PC-3 (cell line): ENCODE results near the gene MSI2. TPM values are rescaled to one million over a fixed set of nuclear protein-coding genes. Genes with fewer than 3 reads are reported as not detected.

Experiments used
- ATAC-seq: fragments of 200-7000 bp; cut with Tn5 transposase; 2 replicates; pipeline ENCODE4 v1.9.1; 2020; ENCODE audit warnings: mild to moderate bottlenecking, moderate library complexity
- BruUV-seq: library from RNA; stranded (reverse); fragments of 400-500 nt; replicated peaks from 2 replicates; lab custom pipeline; 2021; lab: Mats Ljungman, UMichigan
- CTCF ChIA-PET: fragments of 300-600 bp; sonication (Branson Sonifier 250); formaldehyde crosslinking; loops from one replicate; lab custom pipeline; 2022; ENCODE audit warnings: antibody characterized with exemption; lab: Charles Lee
- POLR2A ChIA-PET: fragments of 300-600 bp; sonication (Branson Sonifier 250); formaldehyde crosslinking; loops from one replicate; lab custom pipeline; 2022; ENCODE audit warnings: antibody characterized with exemption; ENCODE audit not compliant: unreplicated experiment; lab: Charles Lee
- DNase-seq: peaks from one replicate; pipeline ENCODE4 v3.0.0-alpha.2; 2015
- H2AFZ ChIP-seq: fragments of 300-600 bp; sonication (generic); 2 replicates; pipeline ENCODE4 v1.6.0; 2016; ENCODE audit warnings: antibody characterized with exemption, low read length
- H3F3A ChIP-seq: fragments of 300-600 bp; sonication (generic); one replicate; pipeline ENCODE4 v1.6.0; 2017; ENCODE audit warnings: antibody characterized with exemption, low read length, control low read depth, mild to moderate bottlenecking; ENCODE audit not compliant: unreplicated experiment
- H3K27ac ChIP-seq: fragments of 300-600 bp; sonication (generic); 2 replicates; pipeline ENCODE4 v1.5.1; 2016; ENCODE audit warnings: mild to moderate bottlenecking, low read length
- H3K27me3 ChIP-seq: fragments of 300-600 bp; sonication (generic); 2 replicates; pipeline ENCODE4 v1.6.1; 2016; ENCODE audit warnings: low read length, mixed read lengths
- H3K36me3 ChIP-seq: fragments of 300-600 bp; sonication (generic); 2 replicates; pipeline ENCODE4 v1.6.1; 2016; ENCODE audit warnings: low read depth, mixed run types, low read length, mixed read lengths
- H3K4me1 ChIP-seq: fragments of 300-600 bp; sonication (generic); 2 replicates; pipeline ENCODE4 v1.5.1; 2016; ENCODE audit warnings: low read length; ENCODE audit not compliant: insufficient read depth
- H3K4me2 ChIP-seq: fragments of 300-600 bp; sonication (generic); 2 replicates; pipeline ENCODE4 v1.6.0; 2016; ENCODE audit warnings: low read length
- H3K4me3 ChIP-seq: fragments of 300-600 bp; sonication (generic); 2 replicates; pipeline ENCODE4 v1.5.1; 2016; ENCODE audit warnings: mild to moderate bottlenecking, low read length, mixed read lengths
- H3K79me2 ChIP-seq: fragments of 300-600 bp; sonication (generic); 2 replicates; pipeline ENCODE4 v1.6.1; 2017; ENCODE audit warnings: low read length, mixed read lengths
- H3K9ac ChIP-seq: fragments of 300-600 bp; sonication (generic); 2 replicates; pipeline ENCODE4 v1.6.0; 2016; ENCODE audit warnings: mild to moderate bottlenecking, low read length
- H3K9me2 ChIP-seq: fragments of 300-600 bp; sonication (generic); replicated peaks from 2 replicates; pipeline ENCODE4 v1.6.1; 2016; ENCODE audit warnings: mixed run types, low read length, mixed read lengths
- H3K9me3 ChIP-seq: fragments of 300-600 bp; sonication (generic); 2 replicates; pipeline ENCODE4 v1.6.1; 2016; ENCODE audit warnings: low read length, mixed read lengths
- H4K20me1 ChIP-seq: fragments of 300-600 bp; sonication (generic); 2 replicates; pipeline ENCODE4 v1.6.1; 2016; ENCODE audit warnings: low read length, mixed read lengths
- EZH2 ChIP-seq: fragments of 300-600 bp; sonication (generic); IDR thresholded peaks from one replicate; pipeline ENCODE4 v1.6.1; 2017; ENCODE audit warnings: antibody characterized with exemption, mild to moderate bottlenecking, low read length; ENCODE audit not compliant: unreplicated experiment
- EZH2phosphoT487 ChIP-seq: fragments of 300-600 bp; sonication (generic); IDR thresholded peaks from 2 replicates; pipeline ENCODE4 v1.6.1; 2018; ENCODE audit warnings: mild to moderate bottlenecking, antibody characterized with exemption, low read length, borderline replicate concordance
- intact Hi-C: fragments of 100-400 bp; cut with micrococcal nuclease; formaldehyde crosslinking; loops from 2 replicates; pipeline ENCODE4 v1.9.0; 2023
- total RNA-seq: library from RNA; depleted of rRNA; stranded (reverse); fragments of >200 nt; gene quantifications from 2 replicates; pipeline ENCODE4 v1.2.3, GENCODE V29; 2014
- TF ChIP-seq, protein P1 (sequence below): fragments of 300-600 bp; sonication (generic); conservative IDR thresholded peaks from 2 replicates; pipeline ENCODE4 v1.5.1; 2017; ENCODE audit warnings: antibody characterized with exemption, low read depth, mild to moderate bottlenecking, low read length

Gene MSI2
- total RNA-seq, 1 experiment from 2014 or later: 54.7 TPM

DNA sequence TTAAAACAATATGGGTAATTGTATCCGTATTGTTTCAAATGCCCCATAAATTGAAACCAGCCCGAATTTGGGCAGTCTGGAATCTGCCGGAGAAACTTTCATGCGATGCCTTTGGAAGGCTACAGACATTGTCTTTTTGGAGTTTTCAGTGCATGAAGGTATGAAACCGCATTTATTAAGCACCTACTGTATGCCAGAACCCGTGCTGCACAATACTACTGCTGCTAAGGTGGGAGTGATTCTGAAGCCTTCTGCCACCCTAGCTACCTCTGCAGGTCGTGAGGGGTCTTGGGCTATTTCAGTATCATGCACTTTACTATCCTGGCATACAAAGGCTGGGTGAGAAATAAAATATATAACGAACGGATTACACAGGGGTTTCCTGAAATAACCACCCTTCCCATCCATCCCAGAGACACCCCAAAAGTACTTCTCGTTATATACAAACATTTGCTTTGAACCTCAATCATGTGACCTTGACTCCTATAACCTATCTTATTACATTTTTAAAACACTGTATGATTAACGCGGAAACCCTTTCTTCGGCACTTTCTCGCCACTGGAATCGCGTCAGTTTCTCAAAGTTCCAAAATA is 1.0 kb upstream of the MSI2 start:
- BruUV-seq: TSS peak; percentile 79
- ATAC-seq (no peak), DNase-seq (no peak)
- Histone ChIP-seq H3K27ac (no peak overlapping the region), H3K79me2 (peaks cover 30% of the 10 kb centered on the region), H3K4me3 (peak overlapping the region; percentile 76), H3K9ac (peak overlapping the region; percentile 76), H3F3A (no peaks in the 10 kb centered on the region), H2AFZ (peak overlapping the region; percentile 85), H3K9me3 (no peaks in the 10 kb centered on the region), H3K36me3 (no peaks in the 10 kb centered on the region), H4K20me1 (no peaks in the 10 kb centered on the region), H3K4me2 (peak overlapping the region; percentile 86), H3K9me2 (no peaks in the 10 kb centered on the region), H3K4me1 (peaks cover 16% of the 10 kb centered on the region), H3K27me3 (no peaks in the 10 kb centered on the region)
- TF ChIP-seq, protein P1, sequence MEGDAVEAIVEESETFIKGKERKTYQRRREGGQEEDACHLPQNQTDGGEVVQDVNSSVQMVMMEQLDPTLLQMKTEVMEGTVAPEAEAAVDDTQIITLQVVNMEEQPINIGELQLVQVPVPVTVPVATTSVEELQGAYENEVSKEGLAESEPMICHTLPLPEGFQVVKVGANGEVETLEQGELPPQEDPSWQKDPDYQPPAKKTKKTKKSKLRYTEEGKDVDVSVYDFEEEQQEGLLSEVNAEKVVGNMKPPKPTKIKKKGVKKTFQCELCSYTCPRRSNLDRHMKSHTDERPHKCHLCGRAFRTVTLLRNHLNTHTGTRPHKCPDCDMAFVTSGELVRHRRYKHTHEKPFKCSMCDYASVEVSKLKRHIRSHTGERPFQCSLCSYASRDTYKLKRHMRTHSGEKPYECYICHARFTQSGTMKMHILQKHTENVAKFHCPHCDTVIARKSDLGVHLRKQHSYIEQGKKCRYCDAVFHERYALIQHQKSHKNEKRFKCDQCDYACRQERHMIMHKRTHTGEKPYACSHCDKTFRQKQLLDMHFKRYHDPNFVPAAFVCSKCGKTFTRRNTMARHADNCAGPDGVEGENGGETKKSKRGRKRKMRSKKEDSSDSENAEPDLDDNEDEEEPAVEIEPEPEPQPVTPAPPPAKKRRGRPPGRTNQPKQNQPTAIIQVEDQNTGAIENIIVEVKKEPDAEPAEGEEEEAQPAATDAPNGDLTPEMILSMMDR: no peak
- TF ChIP-seq EZH2phosphoT487: no peak
- no peak for TF ChIP-seq EZH2
- ChIA-PET CTCF (no interaction called here), POLR2A (no interaction called here)
- intact Hi-C loops: loop anchor here (5.0 kb wide), 6 partner anchors 102 to 407 kb away; no protein-coding TSS in a partner anchor

DNA sequence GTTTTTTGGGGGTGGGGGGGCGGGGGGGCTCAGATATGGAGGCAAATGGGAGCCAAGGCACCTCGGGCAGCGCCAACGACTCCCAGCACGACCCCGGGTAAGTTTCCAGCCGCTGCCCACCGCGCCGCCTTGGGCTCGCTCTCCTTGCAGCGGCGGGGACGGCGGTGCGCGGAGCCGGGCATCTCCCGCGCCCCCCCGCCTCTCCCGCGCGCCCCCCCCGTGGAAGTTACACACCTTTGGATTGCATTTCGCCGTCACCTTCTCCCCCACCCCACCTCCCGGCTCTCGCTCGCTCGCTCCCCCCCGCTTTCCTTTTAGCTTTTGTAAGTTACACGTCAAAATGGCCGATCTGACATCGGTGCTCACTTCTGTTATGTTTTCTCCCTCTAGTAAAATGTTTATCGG is 387 bp downstream of the MSI2 start:
- DNase-seq (peak; percentile 31), ATAC-seq (peak; percentile 21)
- BruUV-seq: no TSS peak
- Histone ChIP-seq H3F3A (no peaks in the 10 kb centered on the region), H3K4me1 (peaks cover 16% of the 10 kb centered on the region), H3K9ac (peak overlapping the region; percentile 77), H3K36me3 (peaks cover 2% of the 10 kb centered on the region; the same call in 1 of the 2 replicates), H3K27ac (no peak overlapping the region), H3K79me2 (peaks cover 30% of the 10 kb centered on the region), H3K4me3 (peak overlapping the region; percentile 78), H3K9me3 (no peaks in the 10 kb centered on the region), H2AFZ (peak overlapping the region; percentile 80), H3K4me2 (peak overlapping the region; percentile 93), H4K20me1 (no peaks in the 10 kb centered on the region), H3K27me3 (no peaks in the 10 kb centered on the region), H3K9me2 (no peaks in the 10 kb centered on the region)
- POLR2A ChIA-PET: interaction anchor here (0.6 kb wide), 2 partner anchors 14 to 46 kb away, joined by 4 to 8 read pairs; no protein-coding TSS in a partner anchor
- CTCF ChIA-PET: interaction anchor here (0.5 to 1.1 kb wide), 4 partner anchors 14 to 415 kb away, joined by 3 to 10 read pairs (median 4); no protein-coding TSS in a partner anchor
- intact Hi-C loops: loop anchor here (2.0 to 5.0 kb wide), 7 partner anchors 46 to 406 kb away; no protein-coding TSS in a partner anchor
- TF ChIP-seq EZH2phosphoT487 (no peak), EZH2 (no peak)
- TF ChIP-seq, protein P1: no peak
